SK-N-SH (cell line): Measurements from ENCODE around the gene HERC4.

Experiments
- EP300 ChIP-seq, 2 experiments: IDR thresholded peaks; 2 replicates each; pipeline versions ENCODE4 v1.4.0 to v1.6.1; 2012; ENCODE audit warnings: borderline replicate concordance in 1 of 2, low read depth in 1 of 2, low read length in 1 of 2
- GATA2 ChIP-seq: sonication (generic); formaldehyde crosslinking; IDR thresholded peaks from 2 replicates; pipeline ENCODE4 v1.5.0; 2020; ENCODE audit warnings: mild to moderate bottlenecking, missing genetic modification reagents
- JUND ChIP-seq: IDR thresholded peaks from 2 replicates; pipeline ENCODE4 v1.4.0; 2012
- NFIC ChIP-seq: IDR thresholded peaks from 2 replicates; pipeline ENCODE4 v1.4.0; 2012; ENCODE audit warnings: borderline replicate concordance
- REST ChIP-seq: IDR thresholded peaks from 2 replicates; pipeline ENCODE4 v1.6.1; 2012; ENCODE audit warnings: mild to moderate bottlenecking, low read depth, low read length, moderate library complexity
- RFX5 ChIP-seq: IDR thresholded peaks from 2 replicates; pipeline ENCODE4 v1.6.1; 2012; ENCODE audit warnings: mild to moderate bottlenecking, improper control_type of control experiment, low read length
- TEAD4 ChIP-seq: IDR thresholded peaks from 2 replicates; pipeline ENCODE4 v1.4.0; 2012; ENCODE audit warnings: mild to moderate bottlenecking, borderline replicate concordance; ENCODE audit not compliant: insufficient read depth
- TF ChIP-seq, protein P1 (sequence below): fragments of 200-600 bp; sonication (generic); IDR thresholded peaks from 2 replicates; pipeline ENCODE4 v1.6.1; 2017; ENCODE audit warnings: antibody characterized with exemption, mild to moderate bottlenecking, moderate library complexity

DNA sequence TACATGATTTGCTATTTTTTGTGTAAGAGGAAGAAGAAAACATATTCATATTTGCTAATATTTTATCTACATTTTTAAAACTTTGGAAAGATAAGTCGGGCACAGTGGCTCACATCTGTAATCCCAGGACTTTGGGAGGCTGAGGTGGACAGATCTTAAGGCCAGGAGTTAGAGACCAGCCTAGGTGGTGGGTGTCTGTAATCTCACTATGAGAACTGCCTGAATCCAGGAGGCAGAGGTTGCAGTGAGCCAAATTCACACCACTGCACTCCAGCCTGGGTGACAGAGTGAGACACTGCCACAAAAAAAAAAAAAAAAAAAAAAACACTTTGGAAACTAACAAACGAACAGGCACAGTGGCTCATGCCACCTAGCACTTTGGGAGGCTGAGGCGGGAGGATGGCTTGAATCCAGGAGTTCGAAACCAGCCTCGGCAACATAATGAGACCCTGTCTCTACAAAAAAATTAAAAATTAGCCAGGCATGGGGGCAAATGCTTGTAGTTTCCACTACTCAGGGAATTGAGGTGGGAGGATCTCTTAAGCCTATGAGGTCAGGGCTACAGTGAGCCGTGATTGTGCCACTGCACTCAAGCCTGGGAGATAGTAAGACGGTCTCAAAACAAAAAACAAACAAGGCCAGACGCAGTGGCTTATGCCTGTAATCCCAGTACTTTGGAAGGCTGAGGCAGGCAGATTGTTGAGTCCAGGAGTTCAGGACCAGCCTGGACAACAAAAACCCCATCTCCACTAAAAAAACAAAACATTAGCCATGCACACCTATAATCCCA is 25.6 kb downstream of the HERC4 start:
- TF ChIP-seq NFIC, result no peak
- TF ChIP-seq EP300 (IDR thresholded peaks at IDR 0.05; ENCODE audit: borderline replicate concordance in 1 of 2, low read depth in 1 of 2, low read length in 1 of 2), result no peak
- TF ChIP-seq GATA2 (CRISPR knock-in tag), result no peak
- TF ChIP-seq, protein P1, sequence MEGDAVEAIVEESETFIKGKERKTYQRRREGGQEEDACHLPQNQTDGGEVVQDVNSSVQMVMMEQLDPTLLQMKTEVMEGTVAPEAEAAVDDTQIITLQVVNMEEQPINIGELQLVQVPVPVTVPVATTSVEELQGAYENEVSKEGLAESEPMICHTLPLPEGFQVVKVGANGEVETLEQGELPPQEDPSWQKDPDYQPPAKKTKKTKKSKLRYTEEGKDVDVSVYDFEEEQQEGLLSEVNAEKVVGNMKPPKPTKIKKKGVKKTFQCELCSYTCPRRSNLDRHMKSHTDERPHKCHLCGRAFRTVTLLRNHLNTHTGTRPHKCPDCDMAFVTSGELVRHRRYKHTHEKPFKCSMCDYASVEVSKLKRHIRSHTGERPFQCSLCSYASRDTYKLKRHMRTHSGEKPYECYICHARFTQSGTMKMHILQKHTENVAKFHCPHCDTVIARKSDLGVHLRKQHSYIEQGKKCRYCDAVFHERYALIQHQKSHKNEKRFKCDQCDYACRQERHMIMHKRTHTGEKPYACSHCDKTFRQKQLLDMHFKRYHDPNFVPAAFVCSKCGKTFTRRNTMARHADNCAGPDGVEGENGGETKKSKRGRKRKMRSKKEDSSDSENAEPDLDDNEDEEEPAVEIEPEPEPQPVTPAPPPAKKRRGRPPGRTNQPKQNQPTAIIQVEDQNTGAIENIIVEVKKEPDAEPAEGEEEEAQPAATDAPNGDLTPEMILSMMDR, result no peak
- TF ChIP-seq RFX5, result no peak
- no peak for TF ChIP-seq REST
- TF ChIP-seq TEAD4, result no peak
- TF ChIP-seq JUND, result no peak
